ENCODE data around the gene NRAS. TPM values are rescaled to one million over a fixed set of nuclear protein-coding genes. Genes with fewer than 3 reads are reported as not detected.

NRAS gene
- total RNA-seq, 1 experiment from 2014 or later, result 72.9 TPM

DNA sequence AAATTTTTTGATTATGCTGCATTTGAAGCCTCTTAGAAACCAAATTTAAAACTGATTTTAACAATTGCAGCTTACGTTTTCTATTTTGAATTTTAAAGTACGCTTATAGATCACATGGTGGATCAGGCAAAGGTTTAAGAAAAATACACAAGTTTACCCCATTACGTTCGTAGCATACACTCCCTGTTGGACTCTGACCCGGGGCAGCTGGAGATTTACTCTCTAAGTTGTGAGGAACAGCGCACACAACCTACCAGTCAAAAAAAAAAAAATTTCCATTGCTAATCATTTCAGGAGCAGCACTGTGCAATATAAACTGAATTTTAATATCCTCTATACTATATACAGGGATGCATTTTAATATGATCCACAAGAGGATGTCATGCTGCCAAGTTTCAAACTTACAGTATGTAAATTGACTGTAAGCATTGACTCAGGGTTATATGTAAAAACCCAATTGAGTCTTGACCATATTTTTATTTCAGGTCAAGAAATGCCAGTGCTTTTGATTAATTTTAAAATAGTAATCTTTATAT lies 20.8 kb upstream of the NRAS start:
- Histone ChIP-seq H3K9ac (ENCODE audit: extremely low read depth, insufficient read length, low read length) (no peak overlapping the region), H2BK5ac (ENCODE audit: insufficient read length, low read length) (no peak overlapping the region), H2BK120ac (ENCODE audit: low read depth, low read length, poor library complexity, severe bottlenecking) (no peak overlapping the region), H3K4ac (ENCODE audit: low read depth, low read length) (no peak overlapping the region), H4K20me1 (ENCODE audit: control insufficient read depth, insufficient read depth, insufficient read length) (no peaks in the 10 kb centered on the region), H3K56ac (ENCODE audit: insufficient read length, low read depth, low read length) (no peak overlapping the region), H2AK5ac (ENCODE audit: insufficient read length, low read length) (no peak overlapping the region), H3K4me2 (ENCODE audit: insufficient read depth, insufficient read length, low read length) (no peak overlapping the region), H3K23me2 (ENCODE audit: insufficient read length, low read depth, low read length, poor library complexity, severe bottlenecking) (no peaks in the 10 kb centered on the region), H2BK20ac (ENCODE audit: low read depth, low read length, poor library complexity, severe bottlenecking) (no peak overlapping the region), H3K27ac (ENCODE audit: insufficient read length, low read depth, low read length) (no peak overlapping the region), H2BK15ac (ENCODE audit: low read depth, low read length) (no peak overlapping the region), H3K9me3 (ENCODE audit: control insufficient read depth, low read depth, low read length) (no peaks in the 10 kb centered on the region), H4K8ac (replicated peaks; ENCODE audit: insufficient read length, low read depth, low read length) (no peak overlapping the region), H3K27me3 (ENCODE audit: insufficient read depth, low read length) (no peaks in the 10 kb centered on the region), H4K91ac (ENCODE audit: insufficient read length, low read depth, low read length) (no peak overlapping the region), H3K14ac (ENCODE audit: insufficient read depth, low read length) (no peak overlapping the region), H3K79me2 (ENCODE audit: insufficient read depth, low read length) (peaks cover 10% of the 10 kb centered on the region; the same call in 1 of the 2 replicates), H3K23ac (ENCODE audit: insufficient read length, low read depth, low read length) (no peak overlapping the region), H3K4me1 (ENCODE audit: insufficient read depth, low read length) (no peaks in the 10 kb centered on the region), H3K79me1 (ENCODE audit: insufficient read depth, low read depth, low read length, poor library complexity, severe bottlenecking) (peaks cover 4% of the 10 kb centered on the region), H3T11ph (ENCODE audit: low read length) (no peak overlapping the region), H4K5ac (ENCODE audit: insufficient read length, low read depth, low read length) (no peak overlapping the region), H3K18ac (ENCODE audit: insufficient read length, low read depth, low read length) (no peak overlapping the region), H2BK12ac (ENCODE audit: insufficient read length, low read depth, low read length) (no peak overlapping the region), H2AFZ (ENCODE audit: low read length) (no peak overlapping the region)
- no peaks in the 10 kb centered on the region for H3K4me1 Mint-ChIP-seq
- no peak overlapping the region for H3K4me3 Mint-ChIP-seq
- no CpG with 5 or more reads among the region's 6 CpGs for WGBS (ENCODE audit: extremely low coverage, insufficient read length, low lambda C conversion rate)
- no peak overlapping the region for H3K27ac Mint-ChIP-seq
- peaks cover 56 to 78% (median 76%) of the 10 kb centered on the region in 3 experiments for H3K36me3 Mint-ChIP-seq (ENCODE audit: insufficient read depth in 1 of 3, low read depth in 3 of 3)
- no peaks in the 10 kb centered on the region for H3K9me3 Mint-ChIP-seq
- TF ChIP-seq, protein P1, sequence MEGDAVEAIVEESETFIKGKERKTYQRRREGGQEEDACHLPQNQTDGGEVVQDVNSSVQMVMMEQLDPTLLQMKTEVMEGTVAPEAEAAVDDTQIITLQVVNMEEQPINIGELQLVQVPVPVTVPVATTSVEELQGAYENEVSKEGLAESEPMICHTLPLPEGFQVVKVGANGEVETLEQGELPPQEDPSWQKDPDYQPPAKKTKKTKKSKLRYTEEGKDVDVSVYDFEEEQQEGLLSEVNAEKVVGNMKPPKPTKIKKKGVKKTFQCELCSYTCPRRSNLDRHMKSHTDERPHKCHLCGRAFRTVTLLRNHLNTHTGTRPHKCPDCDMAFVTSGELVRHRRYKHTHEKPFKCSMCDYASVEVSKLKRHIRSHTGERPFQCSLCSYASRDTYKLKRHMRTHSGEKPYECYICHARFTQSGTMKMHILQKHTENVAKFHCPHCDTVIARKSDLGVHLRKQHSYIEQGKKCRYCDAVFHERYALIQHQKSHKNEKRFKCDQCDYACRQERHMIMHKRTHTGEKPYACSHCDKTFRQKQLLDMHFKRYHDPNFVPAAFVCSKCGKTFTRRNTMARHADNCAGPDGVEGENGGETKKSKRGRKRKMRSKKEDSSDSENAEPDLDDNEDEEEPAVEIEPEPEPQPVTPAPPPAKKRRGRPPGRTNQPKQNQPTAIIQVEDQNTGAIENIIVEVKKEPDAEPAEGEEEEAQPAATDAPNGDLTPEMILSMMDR (conservative IDR thresholded peaks at IDR 0.05), result no peak
- H3K27me3 Mint-ChIP-seq (ENCODE audit: low read depth), result no peaks in the 10 kb centered on the region
- DNase-seq, result no peak

Data from H9 (cell line).